Panc1 (cell line): ENCODE measurements around the gene SMCHD1.

Source experiments
- CTCF ChIP-seq: fragments of 450-650 bp; IDR thresholded peaks from 2 replicates; pipeline ENCODE4 v1.5.1; 2017; ENCODE audit warnings: mild to moderate bottlenecking
- POLR2AphosphoS5 ChIP-seq: IDR thresholded peaks from 2 replicates; pipeline ENCODE4 v1.6.1; 2012; ENCODE audit warnings: mild to moderate bottlenecking, low read depth, low read length, moderate library complexity
- REST ChIP-seq, 2 experiments: IDR thresholded peaks; 2 replicates each; pipeline ENCODE4 v1.6.1; 2011 to 2012; ENCODE audit warnings: low read depth in 2 of 2, control low read depth in 1 of 2, low read length in 1 of 2, mild to moderate bottlenecking in 1 of 2, moderate library complexity in 1 of 2; ENCODE audit not compliant: insufficient read depth in 1 of 2
- SIN3A ChIP-seq: IDR thresholded peaks from 2 replicates; pipeline ENCODE4 v1.6.1; 2012; ENCODE audit warnings: low read depth, mild to moderate bottlenecking, low read length, moderate library complexity, borderline replicate concordance; ENCODE audit not compliant: insufficient read depth
- TCF7L2 ChIP-seq: IDR thresholded peaks from 2 replicates; pipeline ENCODE4 v1.6.1; 2011; ENCODE audit warnings: mild to moderate bottlenecking, low read depth, low read length, inconsistent platforms

DNA sequence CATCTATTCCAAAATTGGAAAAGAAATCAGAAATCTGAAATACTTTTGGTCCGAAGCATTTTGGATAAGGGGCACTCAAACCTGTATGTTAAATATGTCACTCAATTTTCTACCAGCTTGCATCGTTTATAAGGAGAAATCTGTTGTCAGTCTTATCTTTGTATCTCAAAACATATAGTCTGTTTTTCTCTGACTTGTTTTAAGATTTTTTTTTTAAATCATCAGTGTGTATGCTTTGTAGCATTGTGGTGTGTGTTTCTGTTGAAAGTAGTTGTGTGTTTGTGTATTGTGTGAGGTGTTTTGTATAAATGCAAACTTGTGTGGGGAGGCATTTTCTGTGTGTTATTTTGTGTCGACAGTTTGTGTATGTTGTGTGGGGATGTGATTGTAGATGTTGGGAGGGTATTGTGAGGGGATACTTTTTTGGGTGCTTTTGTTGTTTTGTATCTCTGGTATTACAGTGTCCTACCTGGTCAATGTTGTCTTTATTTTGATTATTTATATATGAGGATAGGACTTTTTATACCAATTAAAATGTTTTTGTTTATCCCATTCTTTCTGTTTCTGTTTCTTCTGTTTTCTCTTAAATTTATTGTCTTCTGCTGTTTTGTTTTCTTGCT lies 30.9 kb downstream of the SMCHD1 start:
- TF ChIP-seq CTCF (no peak), POLR2AphosphoS5 (no peak), REST (IDR thresholded peaks at IDR 0.05; ENCODE audit: insufficient read depth in 1 of 2, low read depth in 2 of 2, low read length in 1 of 2) (no peak), SIN3A (no peak), TCF7L2 (no peak)
